ENCODE measurements around the gene UBASH3B.

UBASH3B gene

GRCh38 chr11:122804161-122804560 is 148.6 kb downstream of the UBASH3B start:
- no peak overlapping the region for H3K4me3 ChIP-seq (ENCODE audit: low read depth, low read length)
- DNase-seq (ENCODE audit: low read depth): no peak
- TF ChIP-seq CTCF (IDR thresholded peaks at IDR 0.05; ENCODE audit: low read depth, low read length): no peak
- TF ChIP-seq POLR2A (IDR thresholded peaks at IDR 0.05; ENCODE audit: extremely low read depth, insufficient read length): no peak
- no peak for TF ChIP-seq MYC (IDR thresholded peaks at IDR 0.05; ENCODE audit: low read depth, low read length)
- no peak for TF ChIP-seq MAX (IDR thresholded peaks at IDR 0.05; ENCODE audit: low read depth, low read length)

GRCh38 chr11:122804796-122805195 is 149.3 kb downstream of the UBASH3B start:
- TF ChIP-seq MAX (IDR thresholded peaks at IDR 0.05; ENCODE audit: low read depth, low read length) (no peak), CTCF (IDR thresholded peaks at IDR 0.05; ENCODE audit: low read depth, low read length) (no peak), MYC (IDR thresholded peaks at IDR 0.05; ENCODE audit: low read depth, low read length) (no peak)
- DNase-seq (ENCODE audit: low read depth): no peak
- H3K4me3 ChIP-seq (ENCODE audit: low read depth, low read length): no peak overlapping the region

- TF ChIP-seq CTCF (IDR thresholded peaks at IDR 0.05; ENCODE audit: low read depth, low read length) (no peak), MAX (IDR thresholded peaks at IDR 0.05; ENCODE audit: low read depth, low read length) (no peak), MYC (IDR thresholded peaks at IDR 0.05; ENCODE audit: low read depth, low read length) (no peak), POLR2A (IDR thresholded peaks at IDR 0.05; ENCODE audit: extremely low read depth, insufficient read length) (no peak)
- peak; percentile 23 for DNase-seq (ENCODE audit: low read depth)
- no peak overlapping the region for H3K4me3 ChIP-seq (ENCODE audit: low read depth, low read length)
Observed at GRCh38 chr11:122807731-122808477, 152.4 kb downstream of the UBASH3B start.

GRCh38 chr11:122808478-122808869 is 153.0 kb downstream of the UBASH3B start:
- peak overlapping the region; percentile 1 for H3K4me3 ChIP-seq (ENCODE audit: low read depth, low read length)
- DNase-seq (ENCODE audit: low read depth): peak; percentile 91
- peak; percentile 72 for TF ChIP-seq MYC (IDR thresholded peaks at IDR 0.05; ENCODE audit: low read depth, low read length)
- TF ChIP-seq CTCF (IDR thresholded peaks at IDR 0.05; ENCODE audit: low read depth, low read length): no peak
- no peak for TF ChIP-seq POLR2A (IDR thresholded peaks at IDR 0.05; ENCODE audit: extremely low read depth, insufficient read length)
- TF ChIP-seq MAX (IDR thresholded peaks at IDR 0.05; ENCODE audit: low read depth, low read length): peak; percentile 38; the same call in 1 of the 2 replicates

- DNase-seq (ENCODE audit: low read depth): no peak
- TF ChIP-seq MYC (IDR thresholded peaks at IDR 0.05; ENCODE audit: low read depth, low read length): no peak
- no peak for TF ChIP-seq MAX (IDR thresholded peaks at IDR 0.05; ENCODE audit: low read depth, low read length)
- no peak for TF ChIP-seq POLR2A (IDR thresholded peaks at IDR 0.05; ENCODE audit: extremely low read depth, insufficient read length)
- no peak for TF ChIP-seq CTCF (IDR thresholded peaks at IDR 0.05; ENCODE audit: low read depth, low read length)
- H3K4me3 ChIP-seq (ENCODE audit: low read depth, low read length): no peak overlapping the region
Observed at GRCh38 chr11:122809866-122810265, 154.3 kb downstream of the UBASH3B start.
